HepG2 (cell line): ENCODE measurements around the gene SAMM50. TPM values are rescaled to one million over a fixed set of nuclear protein-coding genes. Genes with fewer than 3 reads are reported as not detected.

Experiments used
- CCAR2 ChIP-seq: fragments of 200-400 bp; formaldehyde crosslinking; optimal IDR thresholded peaks from 2 replicates; pipeline ENCODE3; 2018; ENCODE audit warnings: low read depth, mild to moderate bottlenecking, low read length, moderate library complexity
- ETV5 ChIP-seq: IDR thresholded peaks from 2 replicates; pipeline ENCODE4 v1.6.1; 2018; ENCODE audit warnings: missing biosample characterization, missing genetic modification reagents, inconsistent platforms, borderline replicate concordance
- FOXA1 ChIP-seq, 2 experiments: fragments of 450-650 bp in 1 of 2; sonication (generic) in 1 of 2; formaldehyde crosslinking in 1 of 2; IDR thresholded peaks; 2 replicates each; pipeline versions ENCODE4 v1.4.0 to v1.6.1; 2016 to 2020; ENCODE audit warnings: missing genetic modification reagents in 1 of 2
- GPN1 ChIP-seq: sonication (generic); formaldehyde crosslinking; IDR thresholded peaks from 2 replicates; pipeline ENCODE4 v1.5.1; 2020; ENCODE audit warnings: missing genetic modification reagents, borderline replicate concordance
- HIC2 ChIP-seq: sonication (generic); formaldehyde crosslinking; IDR thresholded peaks from 2 replicates; pipeline ENCODE4 v1.9.0; 2022; ENCODE audit warnings: low read depth, missing genetic modification reagents
- KAT8 ChIP-seq: IDR thresholded peaks from 2 replicates; pipeline ENCODE4 v1.6.1; 2016; ENCODE audit warnings: missing genetic modification reagents, missing compliant biosample characterization
- KDM5A ChIP-seq: fragments of 200-600 bp; sonication (generic); IDR thresholded peaks from 2 replicates; pipeline ENCODE4 v1.7.0; 2018; ENCODE audit warnings: antibody characterized with exemption, mild to moderate bottlenecking, low read length, borderline replicate concordance
- NFIB ChIP-seq: sonication (generic); formaldehyde crosslinking; IDR thresholded peaks from 2 replicates; pipeline ENCODE4 v1.9.0; 2021; ENCODE audit warnings: missing genetic modification reagents, mild to moderate bottlenecking, borderline replicate concordance
- RARA ChIP-seq: IDR thresholded peaks from 2 replicates; pipeline ENCODE4 v1.6.1; 2016; ENCODE audit warnings: missing genetic modification reagents, missing compliant biosample characterization
- SMAD1 ChIP-seq: sonication (generic); formaldehyde crosslinking; IDR thresholded peaks from 2 replicates; pipeline ENCODE4 v1.4.0; 2020; ENCODE audit warnings: missing genetic modification reagents, low read depth, mild to moderate bottlenecking, borderline replicate concordance
- SP5 ChIP-seq: IDR thresholded peaks from 2 replicates; pipeline ENCODE4 v1.6.1; 2016; ENCODE audit warnings: low read depth, borderline replicate concordance
- TEAD3 ChIP-seq: optimal IDR thresholded peaks from 2 replicates; pipeline ENCODE3; 2016; ENCODE audit warnings: borderline replicate concordance
- ZBTB20 ChIP-seq: sonication (generic); formaldehyde crosslinking; IDR thresholded peaks from 2 replicates; pipeline ENCODE4 v1.8.1; 2023; ENCODE audit warnings: missing genetic modification reagents, low read depth, mild to moderate bottlenecking, borderline replicate concordance
- ZFP1 ChIP-seq: IDR thresholded peaks from 2 replicates; pipeline ENCODE4 v1.6.1; 2016
- ZKSCAN1 ChIP-seq: fragments of 150-350 bp; IDR thresholded peaks from 2 replicates; pipeline ENCODE4 v1.6.1; 2014; ENCODE audit warnings: low read length
- ZNF280D ChIP-seq: sonication (generic); formaldehyde crosslinking; IDR thresholded peaks from 2 replicates; pipeline ENCODE4 v1.5.1; 2020; ENCODE audit warnings: mild to moderate bottlenecking, missing genetic modification reagents
- ZNF362 ChIP-seq: sonication (generic); formaldehyde crosslinking; IDR thresholded peaks from 2 replicates; pipeline ENCODE4 v1.4.0; 2020; ENCODE audit warnings: missing genetic modification reagents, mild to moderate bottlenecking, borderline replicate concordance
- ZNF446 ChIP-seq: sonication (generic); formaldehyde crosslinking; IDR thresholded peaks from 2 replicates; pipeline ENCODE4 v1.5.0; 2020; ENCODE audit warnings: mild to moderate bottlenecking, missing genetic modification reagents
- ZNF598 ChIP-seq: sonication (generic); formaldehyde crosslinking; IDR thresholded peaks from 2 replicates; pipeline ENCODE4 v1.5.1; 2020; ENCODE audit warnings: mild to moderate bottlenecking, missing genetic modification reagents, borderline replicate concordance
- ZNF605 ChIP-seq: sonication (generic); formaldehyde crosslinking; IDR thresholded peaks from 2 replicates; pipeline ENCODE4 v1.8.0; 2022; ENCODE audit warnings: mild to moderate bottlenecking, missing genetic modification reagents
- ZNF709 ChIP-seq: sonication (generic); formaldehyde crosslinking; IDR thresholded peaks from 2 replicates; pipeline ENCODE4 v1.5.0; 2020; ENCODE audit warnings: mild to moderate bottlenecking, missing genetic modification reagents
- ZNF775 ChIP-seq: sonication (generic); formaldehyde crosslinking; IDR thresholded peaks from 2 replicates; pipeline ENCODE4 v1.4.0; 2020; ENCODE audit warnings: missing genetic modification reagents, mild to moderate bottlenecking, moderate library complexity, borderline replicate concordance
- ZNF782 ChIP-seq: sonication (generic); formaldehyde crosslinking; IDR thresholded peaks from 2 replicates; pipeline ENCODE4 v1.4.0; 2020; ENCODE audit warnings: missing genetic modification reagents, mild to moderate bottlenecking, borderline replicate concordance
- polyA plus RNA-seq, 8 experiments: library from polyadenylated mRNA; depleted of rRNA in 3 of 8; stranded (reverse) in 7 of 8; unstranded in 1 of 8; fragments of >200 nt; fragmentation: Illumina TruSeq in 4 of 8; extraction: Trizol in 4 of 8; gene quantifications; 2 replicates each; pipeline versions ENCODE4 v1.2.1 to v1.2.3, GENCODE V29; 2011 to 2016; ENCODE audit warnings: low read depth in 4 of 8, missing spikeins in 1 of 8, mixed read lengths in 1 of 8; ENCODE audit not compliant: insufficient read depth in 1 of 8
- total RNA-seq, 5 experiments: library from RNA; depleted of rRNA; stranded (reverse); fragments of >200 nt; fragmentation: Illumina TruSeq; extraction: Trizol; gene quantifications; 2 replicates each; pipeline ENCODE4 v1.2.3, GENCODE V29; 2016; ENCODE audit warnings: low read depth in 1 of 5

The SAMM50 gene
- total and polyA plus RNA-seq, 2 of the 13 experiments (the other 11 are each of a cell fraction or from before 2014, with no cell fraction given): 34.7 to 63.4 TPM

- TF ChIP-seq ZNF280D (CRISPR knock-in tag) (no peak), ZNF782 (peak; percentile 20; the same call in 1 of the 2 replicates), TEAD3 (CRISPR knock-in tag) (no peak), GPN1 (CRISPR knock-in tag) (no peak), CCAR2 (no peak), ZNF598 (peak; percentile 27; the same call in 1 of the 2 replicates), ZNF446 (no peak; the same call in 1 of the 2 replicates), HIC2 (CRISPR knock-in tag) (peak; percentile 68), ETV5 (CRISPR knock-in tag) (peak; percentile 59; the same call in 1 of the 2 replicates), ZBTB20 (CRISPR knock-in tag) (0 out of 2 replicates have a peak, but pooled peaks have one; percentile 28), SMAD1 (no peak; the same call in 1 of the 2 replicates), RARA (CRISPR knock-in tag) (peak; percentile 36; the same call in 1 of the 2 replicates), SP5 (peak; percentile 77), FOXA1 (IDR thresholded peaks at IDR 0.05) (no peak), FOXA1 (CRISPR knock-in tag; IDR thresholded peaks at IDR 0.05) (peak; percentile 53; the same call in 1 of the 2 replicates), ZNF775 (no peak), KAT8 (CRISPR knock-in tag) (peak; percentile 97), ZKSCAN1 (no peak), ZFP1 (0 out of 2 replicates have a peak, but pooled peaks have one; percentile 20), NFIB (CRISPR knock-in tag) (no peak), ZNF605 (CRISPR knock-in tag) (peak; percentile 81), ZNF362 (CRISPR knock-in tag) (no peak), ZNF709 (CRISPR knock-in tag) (0 out of 2 replicates have a peak, but pooled peaks have one; percentile 68), KDM5A (peak; percentile 72)
Observed at GRCh38 chr22:43955040-43955882, at the start of gene SAMM50 (continued).
